NCI-H2107 treated with DMSO at 0.1 percent for 48 hours (cell line): Measurements from ENCODE around the gene PTPRE.

ENCODE experiments used
- DNase-seq: peaks from one replicate; lab custom pipeline; 2025; ENCODE audit not compliant: unreplicated experiment; lab: John Stamatoyannopoulos, UW

Gene PTPRE

DNA sequence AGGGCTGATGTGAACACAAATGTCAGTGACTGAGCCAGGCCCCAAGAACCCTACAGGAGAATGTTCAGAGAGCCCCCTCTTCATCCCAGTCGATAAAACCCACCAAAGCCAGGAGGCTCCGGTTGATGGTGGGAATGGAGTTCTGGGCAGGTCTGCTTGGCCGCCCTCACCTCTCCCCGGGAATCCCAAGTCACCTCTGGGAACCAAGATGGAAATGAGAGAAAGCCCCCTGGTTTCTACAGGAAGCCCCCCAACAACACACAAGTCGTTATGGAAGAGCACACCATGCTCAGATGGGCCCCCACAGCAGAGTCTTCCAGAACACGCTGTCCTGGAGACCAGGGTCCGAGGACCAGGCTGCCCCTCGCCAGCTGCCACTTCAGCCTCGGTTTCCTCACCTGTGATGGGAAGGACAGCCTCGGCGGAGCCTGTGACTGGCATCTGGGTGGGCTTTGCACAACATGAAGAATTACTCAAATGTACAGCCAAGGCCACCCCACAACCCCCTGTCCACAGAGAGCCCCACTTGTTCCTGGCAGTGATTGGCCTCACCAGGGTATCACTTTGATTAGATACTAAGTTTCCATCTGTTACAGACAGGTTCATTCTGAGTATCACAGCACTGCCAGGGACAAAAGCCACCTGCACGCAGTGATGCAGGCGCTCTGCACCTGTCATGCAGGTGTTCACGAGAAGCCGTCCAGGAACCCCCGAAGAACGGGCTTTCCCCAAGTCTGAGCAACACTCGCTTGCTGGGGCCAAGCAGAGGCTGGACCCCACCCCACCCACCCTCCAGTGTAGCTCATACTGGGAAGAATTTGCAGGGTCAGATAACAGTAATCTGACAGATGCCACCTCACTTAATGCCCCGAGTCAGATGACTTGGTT, 161.7 kb downstream of the PTPRE start:
- DNase-seq = no peak

DNA sequence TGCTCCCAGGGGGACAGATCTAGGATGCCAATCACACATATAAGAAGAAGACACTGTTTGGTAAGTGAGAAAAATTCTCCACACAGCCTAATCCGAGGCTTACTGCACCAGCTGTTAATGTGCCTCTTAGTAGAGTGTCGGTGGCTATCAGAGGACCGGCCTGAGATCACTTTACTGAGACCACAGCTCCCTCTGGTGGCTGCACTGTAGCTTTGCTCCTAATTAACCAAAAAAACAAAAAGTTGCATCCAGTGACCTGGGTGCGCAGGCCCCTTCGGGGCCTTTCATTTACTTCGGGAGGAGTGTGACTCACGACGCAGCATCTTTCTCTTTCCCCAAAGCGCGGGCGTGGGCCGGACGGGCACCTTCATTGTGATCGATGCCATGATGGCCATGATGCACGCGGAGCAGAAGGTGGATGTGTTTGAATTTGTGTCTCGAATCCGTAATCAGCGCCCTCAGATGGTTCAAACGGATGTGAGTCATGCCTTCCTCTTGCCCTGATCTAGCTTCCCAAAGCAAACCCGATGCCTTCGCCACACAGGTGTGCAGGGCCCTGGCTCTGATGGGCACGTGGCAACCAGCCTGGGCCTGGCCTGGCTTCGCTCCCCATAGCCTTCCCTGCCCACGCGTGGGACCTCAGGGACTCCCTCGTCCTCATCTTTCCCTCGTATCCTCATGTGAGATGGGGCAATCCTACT, 162.6 kb downstream of the PTPRE start:
- peak; percentile 31 for DNase-seq

DNA sequence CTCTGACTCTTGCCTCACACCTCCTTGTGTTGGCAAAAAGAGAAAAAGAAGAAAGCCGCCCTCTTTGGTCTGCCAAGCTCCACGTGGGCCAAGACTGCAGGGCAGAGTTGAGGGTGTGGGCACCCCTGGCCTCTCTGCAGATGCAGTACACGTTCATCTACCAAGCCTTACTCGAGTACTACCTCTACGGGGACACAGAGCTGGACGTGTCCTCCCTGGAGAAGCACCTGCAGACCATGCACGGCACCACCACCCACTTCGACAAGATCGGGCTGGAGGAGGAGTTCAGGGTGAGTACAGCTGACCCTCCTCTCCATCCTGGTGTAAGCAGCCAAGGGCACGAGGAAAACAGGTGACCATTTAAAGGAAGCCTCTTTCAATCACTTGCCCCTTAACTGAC, 163.3 kb downstream of the PTPRE start:
- no peak for DNase-seq

DNA sequence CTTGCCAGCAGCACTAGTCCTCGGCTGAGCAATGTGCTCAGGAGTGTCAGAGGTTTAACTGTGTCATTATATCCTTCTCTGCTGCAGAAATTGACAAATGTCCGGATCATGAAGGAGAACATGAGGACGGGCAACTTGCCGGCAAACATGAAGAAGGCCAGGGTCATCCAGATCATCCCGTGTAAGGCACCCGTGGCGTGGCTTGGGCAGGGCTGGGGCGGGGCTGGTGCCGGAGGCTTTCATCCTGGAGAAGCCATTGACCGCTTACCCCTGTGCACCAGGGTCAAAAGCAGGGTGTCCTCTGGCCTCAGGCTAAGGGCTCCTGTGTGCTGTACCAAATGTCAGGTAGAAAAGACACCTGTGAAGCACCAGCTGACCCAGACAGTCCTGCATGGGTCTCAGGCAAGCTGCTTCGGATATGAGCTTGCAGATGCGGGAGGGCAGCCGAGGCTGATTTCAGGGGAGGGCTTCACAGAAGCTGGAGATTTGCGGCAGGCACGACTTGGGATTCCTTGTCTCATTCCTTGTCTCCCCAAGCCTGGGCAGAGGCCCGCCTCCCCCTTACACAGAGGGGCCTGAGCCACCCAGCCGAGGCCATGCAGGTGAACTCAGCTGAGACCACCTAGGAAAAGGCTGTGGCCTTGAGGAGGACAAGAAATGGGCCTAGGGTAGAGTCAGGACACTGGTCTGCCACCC, 164.0 kb downstream of the PTPRE start:
- no peak for DNase-seq

DNA sequence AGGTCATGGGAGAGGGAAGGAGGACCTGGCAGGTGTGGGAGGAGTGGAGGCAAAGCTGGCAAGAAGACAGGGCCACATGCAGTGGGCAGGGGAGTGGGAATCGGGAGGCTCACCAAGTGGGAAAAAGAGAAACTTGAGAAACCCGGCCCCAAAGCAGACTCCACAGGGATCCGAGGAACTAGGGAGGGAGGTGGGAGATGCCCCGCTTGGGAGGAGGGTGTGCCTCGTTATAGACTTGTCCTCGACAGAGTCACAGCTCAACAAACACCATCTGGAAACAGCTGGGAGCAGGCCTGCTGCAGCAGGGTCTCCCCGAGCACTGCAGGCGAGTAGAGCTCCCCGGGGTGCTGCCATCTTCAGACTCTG, 164.5 kb downstream of the PTPRE start:
- no peak for DNase-seq

DNA sequence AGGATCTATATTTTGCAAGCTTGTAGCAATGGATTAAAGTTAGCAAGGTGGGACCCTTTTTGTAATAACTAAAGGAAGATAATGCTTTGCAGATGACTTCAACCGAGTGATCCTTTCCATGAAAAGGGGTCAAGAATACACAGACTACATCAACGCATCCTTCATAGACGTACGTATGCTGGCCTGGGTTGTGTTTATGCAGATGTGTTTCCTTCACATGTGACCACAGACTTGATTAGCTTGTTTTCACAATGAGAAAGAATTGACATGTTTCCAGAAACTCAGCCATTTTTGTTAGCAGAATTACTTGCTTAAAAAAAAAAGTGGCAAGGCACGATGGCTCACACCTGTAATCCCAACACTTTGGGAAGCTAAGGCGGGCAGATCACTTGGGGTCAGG, 165.1 kb downstream of the PTPRE start:
- DNase-seq = no peak

DNA sequence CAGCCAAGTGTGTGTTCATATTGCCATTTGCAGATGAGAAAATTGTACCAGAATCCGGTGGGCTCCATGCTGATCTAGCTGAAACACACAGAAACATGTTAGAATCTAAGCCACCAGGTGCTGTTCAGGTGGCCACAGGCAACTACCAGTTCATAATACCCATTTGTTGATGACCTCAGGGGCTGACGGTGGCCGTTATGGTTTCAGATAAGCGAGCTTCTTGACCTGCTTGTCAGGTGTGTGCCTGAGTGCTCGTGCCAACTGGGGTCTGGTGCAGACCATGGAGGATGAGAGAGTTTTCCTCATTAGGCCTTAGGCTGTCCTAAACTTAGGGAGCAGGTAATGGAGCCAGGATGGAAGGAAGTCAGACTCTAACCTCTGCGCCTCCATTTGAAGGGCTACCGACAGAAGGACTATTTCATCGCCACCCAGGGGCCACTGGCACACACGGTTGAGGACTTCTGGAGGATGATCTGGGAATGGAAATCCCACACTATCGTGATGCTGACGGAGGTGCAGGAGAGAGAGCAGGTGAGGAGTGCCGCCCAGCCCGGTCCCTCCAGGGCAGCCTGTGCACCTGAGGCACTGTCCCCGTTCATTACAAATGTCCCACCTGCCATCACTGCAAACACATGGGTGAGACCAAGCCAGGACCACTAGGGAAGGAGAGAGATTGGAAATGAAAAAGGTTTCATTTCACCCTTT, 166.2 kb downstream of the PTPRE start:
- no peak for DNase-seq

DNA sequence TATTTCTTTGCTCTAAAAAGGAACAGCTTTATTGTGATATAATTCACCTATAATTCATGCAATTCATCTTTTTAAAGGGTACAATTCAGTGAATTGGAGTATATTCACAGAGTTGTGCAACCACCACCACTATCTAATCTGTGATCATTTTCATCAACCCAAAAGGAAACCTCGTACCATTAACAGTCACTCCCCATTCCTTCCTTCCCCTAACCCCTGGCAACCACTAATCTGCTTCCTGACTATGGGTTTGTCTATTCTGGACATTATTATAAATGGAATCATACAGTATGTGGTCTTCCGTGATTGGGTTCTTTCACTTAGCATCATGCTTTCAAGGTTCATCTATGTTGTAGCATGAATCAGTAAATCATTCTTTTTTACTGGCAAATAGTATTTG, 167.0 kb downstream of the PTPRE start:
- no peak for DNase-seq

DNA sequence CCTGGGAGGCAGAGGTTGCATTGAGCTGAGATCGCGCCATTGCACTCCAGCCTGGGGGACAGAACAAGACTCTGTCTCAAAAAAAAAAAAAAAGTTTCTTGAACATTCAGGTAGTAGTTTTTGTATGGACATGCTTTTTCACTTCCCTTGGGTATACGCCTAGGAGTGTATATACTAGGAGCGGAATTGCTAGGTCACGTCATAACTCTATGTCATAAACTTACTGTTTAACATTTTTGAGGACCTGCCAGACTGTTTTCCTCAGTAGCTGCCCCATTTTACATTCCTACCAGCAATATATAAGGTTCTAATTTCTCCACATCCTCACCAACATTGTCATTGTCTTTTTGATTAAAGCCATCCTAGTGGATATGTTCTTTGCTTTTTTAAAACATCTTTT, 167.7 kb downstream of the PTPRE start:
- no peak for DNase-seq

DNA sequence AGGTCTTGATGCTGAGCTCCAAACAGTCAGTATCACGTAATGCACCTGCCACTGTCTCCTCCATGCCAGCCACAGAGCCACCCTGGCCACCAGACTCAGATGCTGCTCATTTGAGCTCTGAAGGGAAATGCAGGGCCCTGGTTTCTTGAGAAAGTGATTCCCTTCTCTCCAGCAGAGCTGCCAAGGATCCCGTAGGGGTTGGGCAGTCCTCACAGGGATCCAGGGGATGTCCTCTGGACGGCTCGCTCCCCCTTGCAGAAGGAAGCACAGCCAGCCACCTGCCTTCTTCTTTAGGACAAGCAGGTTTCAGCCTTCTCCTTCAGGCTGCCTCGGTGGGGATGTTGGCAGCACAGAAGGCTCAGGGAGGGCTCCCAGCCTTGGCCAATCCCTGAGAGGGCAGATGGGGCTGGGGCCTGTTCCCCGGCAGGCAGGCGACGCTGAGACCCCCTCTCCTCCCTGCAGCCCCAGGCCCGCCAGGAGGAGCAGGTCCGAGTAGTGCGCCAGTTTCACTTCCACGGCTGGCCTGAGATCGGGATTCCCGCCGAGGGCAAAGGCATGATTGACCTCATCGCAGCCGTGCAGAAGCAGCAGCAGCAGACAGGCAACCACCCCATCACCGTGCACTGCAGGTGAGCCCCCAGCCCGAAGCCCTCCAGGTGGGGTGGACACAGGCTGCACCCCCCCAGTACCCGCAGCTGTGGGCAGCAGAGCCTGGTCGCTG, 170.4 kb downstream of the PTPRE start:
- no peak for DNase-seq

DNA sequence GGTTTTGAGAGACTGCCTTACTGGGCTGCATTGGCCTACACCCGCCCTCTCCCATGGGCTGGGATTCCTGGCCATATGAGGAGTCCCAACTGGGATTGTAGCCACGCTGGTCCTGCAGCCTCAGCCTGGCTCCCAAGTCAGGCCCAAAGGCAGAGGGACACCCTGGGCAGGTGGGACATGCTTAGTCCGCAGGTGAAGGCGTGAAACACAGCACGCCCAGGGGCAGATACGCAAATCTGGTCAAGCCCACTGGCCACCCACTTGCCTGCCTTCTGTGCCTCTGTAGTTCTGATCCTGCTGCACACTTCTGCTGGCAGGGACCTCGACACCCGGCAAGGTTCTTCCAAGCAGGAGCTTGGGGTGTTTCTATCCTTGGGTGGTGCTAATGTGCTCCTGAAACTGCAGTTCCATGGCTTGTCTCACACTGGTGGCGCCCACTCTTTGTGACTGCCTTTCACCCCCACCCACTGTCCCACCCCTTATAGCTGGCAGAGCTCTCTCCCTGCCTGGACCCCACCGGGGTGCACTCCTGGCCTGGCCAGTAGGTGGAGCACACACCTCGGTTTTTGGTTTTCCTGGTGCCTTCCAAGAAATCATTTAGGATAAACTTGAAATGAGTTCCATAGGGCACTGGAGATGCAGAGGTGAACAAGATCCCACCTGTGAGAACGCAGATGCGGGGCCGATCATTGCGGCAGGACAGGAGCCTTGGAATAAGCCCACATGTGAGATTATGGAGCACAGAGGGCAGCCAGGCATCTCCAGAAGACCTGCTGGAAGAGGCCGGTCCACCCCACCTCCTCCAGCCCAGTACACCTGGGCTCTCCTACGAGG, 171.4 kb downstream of the PTPRE start:
- DNase-seq = no peak

DNA sequence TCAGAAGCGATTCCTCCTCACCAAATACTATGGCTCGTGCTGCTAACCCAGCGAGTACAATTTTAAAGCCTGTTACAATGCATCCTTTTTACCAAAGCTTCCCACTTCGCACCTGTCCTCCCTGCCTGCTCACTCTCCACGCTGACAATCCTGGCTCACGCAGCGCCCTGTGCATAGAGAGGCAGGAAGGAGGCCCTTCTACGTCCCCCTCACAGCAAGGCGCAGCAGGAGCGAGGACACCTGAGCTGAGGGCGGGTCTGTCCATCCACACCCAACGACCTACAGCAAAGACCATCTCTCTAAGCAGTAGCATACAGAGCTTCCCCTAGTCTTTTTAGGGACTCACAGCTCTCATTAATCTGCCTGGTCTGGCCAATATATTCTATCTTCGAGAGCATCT, 173.3 kb downstream of the PTPRE start:
- DNase-seq = no peak

DNA sequence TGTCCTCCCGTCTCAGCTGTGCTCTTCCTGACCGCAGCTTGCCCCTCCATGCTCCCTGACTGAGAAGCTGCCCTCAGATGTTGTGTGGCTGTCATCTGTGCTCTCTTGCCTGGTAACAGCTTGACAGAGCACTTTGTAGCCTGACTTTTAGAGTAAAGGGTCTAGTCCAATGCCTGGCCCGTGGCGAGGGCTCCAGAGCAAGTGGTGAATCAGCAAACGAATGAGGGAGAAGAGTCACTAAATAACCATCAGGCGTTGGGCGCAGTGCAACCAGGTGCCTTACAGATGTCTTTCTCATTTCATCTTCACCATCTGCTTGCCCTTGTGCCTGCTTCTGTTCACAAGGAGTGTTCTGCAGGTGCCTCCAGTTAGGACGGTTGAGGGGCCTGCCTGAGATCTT, 173.7 kb downstream of the PTPRE start:
- no peak for DNase-seq

DNA sequence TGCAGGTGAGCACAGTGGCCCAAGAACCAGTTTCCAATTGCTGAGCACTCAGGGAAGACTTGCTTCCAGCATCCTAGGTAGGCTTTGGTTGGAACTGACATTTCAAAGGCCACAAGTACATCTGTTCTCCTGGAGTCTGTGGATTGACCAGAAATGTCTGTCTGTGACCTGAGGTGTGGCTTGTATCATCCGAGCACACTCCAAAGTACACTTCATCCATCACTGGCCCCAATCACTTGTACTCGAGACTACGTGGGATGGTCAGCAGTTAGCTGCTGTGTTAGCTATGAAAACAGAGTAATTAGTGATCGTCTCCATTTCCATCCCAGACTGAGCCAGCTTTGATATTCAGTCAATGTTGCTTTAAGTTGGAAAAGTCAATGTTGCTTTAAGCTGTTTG, 174.3 kb downstream of the PTPRE start:
- no peak for DNase-seq

DNA sequence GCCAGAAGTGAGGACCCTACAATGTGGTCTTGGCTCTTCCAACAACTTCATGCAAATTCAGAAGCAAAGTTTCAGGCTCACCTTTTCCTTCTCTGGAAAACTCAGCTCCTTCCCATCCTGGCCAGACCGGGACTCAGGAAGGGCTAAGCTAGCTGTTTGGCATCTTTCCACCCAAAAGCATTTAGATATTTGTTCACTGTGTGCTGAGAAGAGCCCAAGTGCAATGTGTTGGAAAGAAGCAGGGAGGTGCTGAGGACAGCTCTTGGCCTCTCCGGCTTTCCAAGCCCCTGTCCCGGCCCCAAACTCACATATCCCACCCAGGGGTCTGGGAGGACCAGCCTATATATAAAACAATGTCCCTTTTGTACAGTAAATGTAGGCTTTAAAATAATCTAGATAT, 174.8 kb downstream of the PTPRE start:
- DNase-seq = no peak

DNA sequence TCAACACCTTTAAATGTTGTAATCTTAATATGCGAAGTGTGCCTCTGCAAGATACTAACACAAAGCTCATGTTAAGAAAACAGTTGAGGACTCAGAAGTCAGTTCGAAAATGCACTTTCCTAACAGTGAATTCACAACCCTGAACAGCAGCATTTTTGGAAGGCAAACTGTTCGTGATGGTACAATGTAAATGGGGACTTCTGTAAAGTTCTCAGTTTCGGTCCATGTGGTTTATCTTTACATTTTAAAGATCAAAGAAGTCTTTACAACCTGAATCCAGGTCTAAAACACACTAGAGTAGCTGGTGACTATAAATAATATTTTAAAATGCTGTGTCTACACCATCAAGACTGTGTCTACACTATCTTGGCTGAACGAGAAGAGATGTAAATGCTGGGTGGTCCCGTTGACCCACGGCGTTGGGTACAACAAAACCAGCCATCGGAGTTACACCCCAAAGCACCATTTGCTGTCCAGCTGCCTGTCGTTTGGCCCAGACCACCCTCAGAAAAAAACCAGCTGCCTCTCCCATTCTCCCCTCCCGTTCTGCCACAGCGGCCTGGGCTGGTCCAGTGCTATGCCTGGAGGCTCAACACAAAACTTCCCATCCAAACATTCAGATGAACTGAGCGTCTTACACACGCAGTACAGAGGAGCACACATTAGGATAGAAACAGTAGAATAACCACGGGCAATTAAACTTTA, 176.4 kb downstream of the PTPRE start:
- DNase-seq = no peak

DNA sequence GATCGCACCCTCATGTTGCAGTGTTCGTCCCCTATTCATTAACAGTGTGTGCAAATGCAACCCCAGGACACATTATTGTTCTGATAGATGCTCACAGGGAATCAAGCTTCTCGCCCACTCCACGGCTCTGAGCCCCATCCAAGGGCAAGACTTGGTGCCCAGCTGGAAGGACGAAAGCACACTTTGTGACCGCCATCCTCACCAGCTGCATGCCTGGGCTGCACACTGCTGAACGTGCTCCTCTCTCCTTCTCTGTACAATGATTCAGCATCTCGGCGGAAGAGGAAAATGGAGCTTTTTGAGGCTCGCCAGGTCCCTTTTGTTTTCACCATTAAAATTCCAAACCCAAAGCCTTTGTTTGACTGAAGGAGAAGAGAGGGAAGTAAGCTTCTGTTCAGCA, 177.5 kb downstream of the PTPRE start:
- no peak for DNase-seq

DNA sequence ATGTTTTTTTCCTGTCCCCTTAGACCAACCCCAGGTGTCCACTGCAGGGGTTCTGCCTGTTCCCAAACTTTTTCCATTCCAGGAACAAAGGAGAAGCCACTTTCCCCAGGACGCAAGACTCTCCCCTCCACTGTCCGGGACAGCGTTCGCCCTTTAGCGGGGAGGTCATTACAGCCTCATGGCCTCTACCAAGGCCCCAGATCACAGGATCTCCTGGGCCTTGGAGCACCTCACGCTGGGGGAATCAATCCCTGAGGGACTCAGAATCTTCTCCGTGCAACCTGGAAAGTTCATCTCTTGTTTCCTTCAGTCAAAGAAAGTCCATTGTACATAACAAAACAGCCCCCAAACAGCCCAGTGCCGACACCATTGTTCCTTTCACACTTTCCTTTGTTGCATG, 178.1 kb downstream of the PTPRE start:
- DNase-seq = no peak
